CD4-positive, alpha-beta T cell treated with Interleukin-21 for 1 hour (primary cell): ENCODE measurements around the gene TTC28.
"Not testable (repeated sequence)": the region's sequence is repeated elsewhere in the genome, so short reads cannot be mapped to it uniquely, and the experiment has no call there.

Experiments
- DNase-seq: peaks from one replicate; pipeline ENCODE4 v3.0.0-alpha.2; 2020

The TTC28 gene

DNA sequence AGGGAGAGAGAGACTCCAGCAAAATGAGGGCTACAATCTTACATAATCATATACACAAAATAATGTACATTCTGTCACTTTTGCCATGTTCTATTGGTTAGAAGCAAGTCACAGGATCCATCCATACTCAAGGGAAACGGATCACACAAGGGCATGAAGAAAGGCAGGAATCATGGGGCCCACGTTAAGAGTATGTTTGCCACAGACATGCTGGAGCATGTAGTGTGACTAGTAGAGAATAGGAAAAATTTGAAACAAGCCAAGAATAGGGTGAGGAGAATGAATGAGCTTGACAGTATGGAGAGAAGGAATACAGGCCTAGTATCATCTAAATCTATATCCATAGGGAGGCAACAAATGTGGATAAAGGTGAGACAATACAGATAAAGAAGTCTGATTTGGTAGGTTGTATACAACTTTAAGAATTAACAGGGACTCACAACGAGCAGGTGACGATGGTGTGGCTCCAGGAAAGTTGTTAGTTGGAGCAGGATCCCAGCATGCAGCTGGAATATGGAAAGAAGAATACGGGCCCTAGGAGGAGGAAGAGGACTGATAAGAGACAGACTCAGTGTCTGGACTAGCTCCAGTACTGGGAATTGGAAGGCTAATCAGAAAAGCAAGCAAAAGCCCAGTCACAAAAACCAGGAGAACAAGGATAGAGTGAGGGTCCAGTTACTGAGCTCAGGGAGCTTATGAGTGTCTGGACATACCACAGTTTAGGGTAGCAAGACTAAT, 458.8 kb downstream of the TTC28 start:
- no peak for DNase-seq

DNA sequence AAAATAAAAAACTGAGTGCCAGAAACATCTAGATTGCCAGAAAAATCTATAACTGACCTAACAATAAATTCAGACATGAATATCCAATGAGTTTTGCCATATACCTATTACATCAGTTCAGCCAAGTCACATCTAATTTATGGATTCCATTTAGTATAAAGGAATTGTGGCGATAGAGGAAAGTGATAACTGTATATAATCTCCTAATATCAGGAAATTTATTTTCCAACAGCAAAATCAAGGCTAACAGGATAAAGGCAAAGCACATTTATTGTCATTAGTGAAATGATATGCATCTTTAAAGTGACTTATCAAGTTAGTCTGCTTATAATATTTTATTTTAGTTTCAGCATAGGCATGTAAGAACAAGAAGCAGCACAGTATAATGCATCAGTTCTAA, 462.4 kb downstream of the TTC28 start:
- DNase-seq, result no peak

DNA sequence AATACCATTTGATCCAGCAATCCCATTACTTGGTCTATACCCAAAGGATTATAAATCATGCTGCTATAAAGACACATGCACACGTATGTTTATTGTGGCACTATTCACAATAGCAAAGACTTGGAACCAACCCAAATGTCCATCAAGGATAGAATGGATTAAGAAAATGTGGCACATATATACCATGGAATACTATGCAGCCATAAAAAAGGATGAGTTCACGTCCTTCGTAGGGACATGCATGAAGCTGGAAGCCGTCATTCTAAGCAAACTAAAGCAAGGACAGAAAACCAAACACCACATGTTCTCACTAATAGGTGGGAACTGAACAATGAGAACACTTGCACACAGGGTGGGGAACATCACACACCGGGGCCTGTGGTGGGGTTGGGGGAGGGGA, 464.9 kb downstream of the TTC28 start:
- not testable (repeated sequence) for DNase-seq

- not testable (repeated sequence) for DNase-seq
Measured at GRCh38 chr22:28209457-28209856, 470.2 kb downstream of the TTC28 start.

- DNase-seq, result no peak
Measured at GRCh38 chr22:28208787-28209186, 470.9 kb downstream of the TTC28 start.

DNA sequence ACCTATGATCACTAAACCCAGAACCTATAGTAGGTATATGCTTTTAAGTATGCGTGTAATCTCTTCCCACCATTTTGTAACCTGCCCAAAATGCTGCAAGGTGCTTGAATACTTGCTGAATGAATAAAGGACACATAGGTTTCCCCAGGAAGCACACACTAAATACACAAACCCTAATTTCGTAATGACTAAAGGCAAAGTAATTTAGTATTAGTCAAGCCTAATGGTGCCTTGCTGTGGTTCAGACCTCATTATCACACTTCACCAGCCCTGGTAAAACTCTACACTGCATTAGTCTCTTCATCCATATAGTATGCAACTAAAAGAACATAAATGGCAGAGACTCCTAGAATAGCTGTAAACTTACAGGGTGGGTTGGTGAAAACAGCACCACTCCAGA, 471.6 kb downstream of the TTC28 start:
- DNase-seq, result no peak

DNA sequence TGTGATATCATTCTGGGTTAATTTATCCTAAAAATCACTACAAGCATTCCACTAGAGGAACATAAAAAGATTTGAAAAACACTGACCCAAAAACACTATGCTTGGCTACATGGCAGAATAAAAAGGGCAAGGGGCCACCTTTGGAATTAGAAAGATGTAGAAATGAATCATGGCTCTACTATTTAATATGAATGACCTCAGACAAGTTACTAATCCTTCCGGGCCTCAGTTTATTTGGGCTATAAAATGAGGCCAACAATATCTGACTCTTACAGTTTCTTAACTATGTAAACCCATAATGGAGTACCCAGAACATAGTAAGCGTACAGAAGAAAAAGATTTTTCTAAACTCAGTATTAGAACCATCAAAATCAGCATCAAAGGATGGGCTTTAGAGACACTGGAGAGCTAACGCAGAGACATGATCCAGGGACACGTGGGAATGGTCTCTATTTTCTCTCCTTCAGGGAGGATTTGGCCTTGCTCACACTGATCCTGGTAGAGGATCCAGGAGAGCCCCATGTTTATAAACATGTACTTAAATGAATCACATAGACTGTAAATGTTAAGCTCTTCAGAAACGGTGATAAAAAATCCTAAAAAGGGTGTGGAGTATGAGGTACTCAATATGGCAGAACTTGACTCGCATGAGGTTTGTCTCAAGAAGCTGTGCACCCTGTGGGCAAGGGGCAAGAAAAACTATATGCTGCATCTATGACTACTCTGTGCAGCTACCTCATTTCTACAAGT, 472.2 kb downstream of the TTC28 start:
- DNase-seq, result no peak

DNA sequence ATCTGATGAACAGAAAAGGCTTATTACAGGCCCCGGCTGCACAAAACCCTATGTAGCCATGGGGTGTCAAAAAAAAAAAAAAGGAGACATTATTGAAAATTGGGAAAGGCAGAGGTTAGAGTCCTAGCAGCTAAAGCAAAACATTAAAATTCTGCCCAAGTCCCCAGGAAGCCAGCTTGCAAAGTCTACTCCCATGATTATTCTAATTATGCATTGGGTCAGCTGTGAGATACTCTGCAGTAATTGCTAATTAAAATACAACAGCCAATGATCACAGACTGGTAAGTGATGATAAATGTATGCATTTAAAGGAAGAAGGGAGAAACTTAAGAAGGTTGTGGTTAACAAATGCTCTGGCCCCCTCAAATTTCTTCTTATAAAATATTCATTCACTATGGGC, 473.7 kb downstream of the TTC28 start:
- no peak for DNase-seq

- no peak for DNase-seq
Measured at GRCh38 chr22:28204382-28204781, 475.3 kb downstream of the TTC28 start.

- DNase-seq, result no peak
Measured at GRCh38 chr22:28203286-28203685, 476.4 kb downstream of the TTC28 start.

- no peak for DNase-seq
Measured at GRCh38 chr22:28198692-28199091, 480.9 kb downstream of the TTC28 start.

DNA sequence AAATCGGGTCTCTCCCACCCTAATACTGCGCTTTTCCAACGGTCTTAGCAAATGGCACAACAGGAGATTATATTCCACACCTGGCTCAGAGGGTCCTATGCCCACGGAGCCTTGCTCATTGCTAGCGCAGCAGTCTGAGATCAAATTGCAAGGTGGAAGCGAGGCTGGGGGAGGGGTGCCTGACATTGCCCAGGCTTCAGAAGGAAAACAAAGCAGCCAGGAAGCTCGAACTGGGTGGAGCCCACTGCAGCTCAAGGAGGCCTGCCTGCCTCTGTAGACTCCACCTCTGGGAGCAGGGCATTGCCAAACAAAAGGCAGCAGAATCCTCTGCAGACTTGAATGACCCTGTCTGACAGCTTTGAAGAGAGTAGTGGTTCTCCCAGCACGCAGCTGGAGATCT, 488.1 kb downstream of the TTC28 start:
- not testable (repeated sequence) for DNase-seq

- DNase-seq, result no peak
Measured at GRCh38 chr22:28188178-28188879, 491.3 kb downstream of the TTC28 start.

GRCh38 chr22:28187612-28188011, 492.0 kb downstream of the TTC28 start:
- DNase-seq, result no peak

DNA sequence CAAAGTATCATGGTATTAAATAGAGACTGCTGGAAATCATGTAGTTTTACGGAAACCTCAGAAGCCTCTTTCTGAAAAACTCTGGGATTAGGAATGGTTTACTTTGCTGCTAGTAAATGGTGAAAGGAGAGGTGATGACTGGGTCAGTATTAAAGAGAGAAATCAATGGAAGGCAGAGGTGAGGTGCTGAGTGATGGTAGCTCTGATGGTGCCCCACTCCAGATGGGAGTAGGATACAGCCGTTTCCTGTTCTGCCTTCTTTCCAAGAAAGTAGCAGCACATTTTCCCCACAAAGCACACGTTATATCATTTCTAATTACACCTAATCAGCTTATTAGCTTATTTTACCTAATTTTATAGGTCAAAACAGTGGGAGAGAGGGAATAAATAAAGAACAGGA, 493.0 kb downstream of the TTC28 start:
- no peak for DNase-seq

DNA sequence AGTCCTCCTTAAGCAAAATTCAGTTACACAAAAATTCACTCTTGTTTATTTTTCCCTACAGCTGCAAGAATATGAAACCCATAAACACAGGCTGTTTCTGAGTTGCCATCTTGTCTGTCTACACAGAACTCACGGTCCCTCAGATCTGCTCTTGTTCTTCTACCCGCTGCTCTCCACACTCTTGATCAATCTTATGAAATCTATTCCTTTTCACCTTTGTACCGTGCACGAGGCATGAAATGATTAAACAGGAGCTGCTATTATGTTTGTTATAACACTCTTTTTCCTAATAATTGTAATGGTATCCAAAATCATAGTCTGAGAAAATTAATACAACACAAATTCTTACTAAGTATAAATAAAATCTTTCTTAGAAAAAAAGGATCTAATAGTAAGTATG, 494.5 kb downstream of the TTC28 start:
- DNase-seq, result no peak

DNA sequence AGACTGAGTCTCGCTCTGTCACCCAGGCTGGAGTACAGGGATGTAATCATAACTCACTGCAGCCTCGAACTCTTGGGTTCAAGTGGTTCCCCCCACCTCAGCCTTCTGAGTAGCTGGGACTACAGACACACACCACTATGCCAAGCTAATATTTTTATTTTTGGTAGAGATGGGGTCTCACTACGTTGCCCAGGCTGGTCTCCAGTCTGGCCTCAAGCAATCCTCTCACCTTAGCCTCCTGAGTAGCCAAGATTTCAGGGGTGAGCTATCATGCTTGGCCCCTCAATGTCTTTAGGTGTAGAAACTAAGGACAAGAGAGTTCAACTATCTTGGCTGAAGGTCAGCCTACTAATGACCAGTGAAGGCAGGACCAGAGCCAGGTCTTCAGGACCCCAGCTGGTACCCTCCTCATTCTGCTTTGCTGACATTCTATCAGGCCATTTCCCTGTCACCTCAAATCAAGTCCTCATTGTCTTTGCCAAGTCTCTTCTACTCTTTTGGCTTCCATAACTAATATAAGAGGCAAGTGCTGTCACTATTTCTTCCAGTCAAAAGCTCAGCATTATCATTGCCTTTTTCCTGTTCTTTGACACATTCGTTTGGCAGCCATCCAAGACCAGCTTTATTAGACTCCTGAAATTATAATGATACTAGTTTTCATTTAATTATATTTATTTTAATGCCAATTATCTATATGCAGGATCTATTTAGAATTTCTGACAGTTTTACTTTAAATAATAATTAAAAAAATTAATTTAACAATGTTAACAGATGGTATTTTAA, 496.4 kb downstream of the TTC28 start:
- DNase-seq, result no peak

- DNase-seq, result no peak
Measured at GRCh38 chr22:28180804-28181731, 498.6 kb downstream of the TTC28 start.

DNA sequence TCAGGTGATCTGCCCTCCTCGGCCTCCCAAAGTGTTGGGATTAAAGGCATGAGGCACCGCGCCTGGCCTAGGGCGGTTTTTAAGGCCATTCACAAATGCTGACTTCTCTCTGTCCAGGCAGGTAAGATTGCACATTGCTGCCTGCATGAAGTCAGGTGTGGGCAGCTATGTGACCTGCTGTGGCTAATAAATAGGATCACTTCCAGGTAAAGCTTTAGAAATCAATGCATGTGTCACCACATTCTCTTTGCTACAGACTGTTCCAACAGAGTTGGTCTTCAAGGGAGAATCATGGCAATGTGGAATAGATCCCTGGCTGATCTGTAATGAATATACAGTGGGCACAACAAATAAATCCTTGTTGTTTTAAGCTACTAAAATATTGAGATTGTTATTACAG, 500.2 kb downstream of the TTC28 start:
- DNase-seq, result no peak

DNA sequence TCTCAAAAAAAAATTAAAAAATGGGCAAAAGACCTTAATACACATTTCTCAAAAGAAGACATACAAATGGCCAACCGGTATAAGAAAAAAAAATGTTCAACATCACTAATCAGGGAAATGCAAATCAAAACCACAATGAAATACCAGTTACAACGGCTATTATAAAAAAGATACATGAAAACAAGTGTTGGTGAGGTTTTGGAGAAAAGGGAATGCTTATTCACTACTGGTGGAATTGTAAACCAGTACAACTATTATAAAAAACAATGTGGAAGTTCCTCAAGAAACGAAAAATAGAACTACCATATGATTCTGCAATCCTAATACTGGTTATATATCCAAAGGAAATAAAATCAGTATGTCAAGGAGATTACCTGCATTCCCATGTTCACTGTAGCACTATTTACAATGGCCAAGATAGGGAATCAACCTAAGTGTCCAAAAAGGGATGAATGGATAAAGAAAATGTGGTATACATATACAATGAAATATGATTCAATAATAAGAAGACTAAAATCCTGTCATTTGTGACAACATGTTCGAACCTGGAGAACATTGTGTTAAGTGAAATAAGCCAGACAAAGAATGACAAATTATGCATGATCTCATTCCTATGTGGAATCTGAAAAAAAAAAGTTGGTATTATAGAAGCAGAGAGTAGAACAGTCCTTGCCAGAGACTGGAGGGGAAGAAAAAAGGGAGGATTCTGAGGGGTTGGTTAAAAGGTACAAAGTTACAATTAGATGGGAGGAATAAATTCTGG, 503.7 kb downstream of the TTC28 start:
- no peak for DNase-seq

DNA sequence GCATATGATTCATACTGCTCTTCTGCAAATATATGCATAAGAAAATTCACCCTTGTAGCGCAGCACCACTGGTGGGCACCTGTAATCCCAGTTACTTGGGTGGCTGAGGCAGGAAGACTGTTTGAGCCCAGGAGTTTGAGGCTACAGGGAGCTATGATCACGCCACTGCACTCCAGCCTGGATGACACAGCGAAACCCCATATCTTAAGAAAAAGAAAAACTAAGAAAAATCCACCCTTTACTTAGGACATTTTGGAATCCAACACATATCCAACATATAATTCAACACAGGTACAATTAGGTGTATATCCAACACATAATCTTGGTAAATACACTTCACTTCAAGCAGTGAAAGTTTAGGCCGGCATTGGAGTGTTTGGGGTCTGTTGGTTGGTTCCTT, 505.1 kb downstream of the TTC28 start:
- DNase-seq, result no peak
